Activated CD4-positive, alpha-beta memory T cell treated with anti-CD3 and anti-CD28 coated beads for 36 hours (primary cell): ENCODE data around the gene LRRC3. TPM values are rescaled to one million over a fixed set of nuclear protein-coding genes. Genes with fewer than 3 reads are reported as not detected.

Source experiments
- CTCF ChIA-PET: fragments of 350-600 bp; sonication (Branson Sonifier 250); formaldehyde crosslinking; loops from one replicate; lab custom pipeline; 2021; ENCODE audit warnings: antibody characterized with exemption, inconsistent platforms; lab: Charles Lee
- POLR2A ChIA-PET: fragments of 350-600 bp; sonication (Branson Sonifier 250); formaldehyde crosslinking; loops from one replicate; lab custom pipeline; 2021; ENCODE audit warnings: antibody characterized with exemption; lab: Charles Lee
- DNase-seq: peaks from one replicate; pipeline ENCODE4 v3.0.0-alpha.2; 2020
- H3K27ac Mint-ChIP-seq: one replicate; pipeline ENCODE4 v1.8.0; 2021; ENCODE audit warnings: mixed read lengths
- H3K27me3 Mint-ChIP-seq: one replicate; pipeline ENCODE4 v1.8.0; 2021; ENCODE audit warnings: mixed read lengths
- H3K36me3 Mint-ChIP-seq: one replicate; pipeline ENCODE4 v1.8.0; 2021; ENCODE audit warnings: mixed read lengths
- H3K4me1 Mint-ChIP-seq: one replicate; pipeline ENCODE4 v1.8.0; 2021; ENCODE audit warnings: low read depth, mixed read lengths
- H3K4me3 Mint-ChIP-seq: one replicate; pipeline ENCODE4 v1.8.0; 2021; ENCODE audit warnings: mild to moderate bottlenecking, mixed read lengths
- H3K9me3 Mint-ChIP-seq: one replicate; pipeline ENCODE4 v1.8.0; 2021; ENCODE audit warnings: mixed read lengths
- intact Hi-C: fragments of 100-400 bp; cut with micrococcal nuclease; formaldehyde crosslinking; loops from one replicate; pipeline ENCODE4 v1.15.1; 2023
- total RNA-seq, 2 experiments: library from RNA; stranded (reverse); gene quantifications; one replicate each; pipeline ENCODE4 v1.2.3, GENCODE V29; 2021

Gene LRRC3
- total RNA-seq, 2 experiments from 2014 or later = 2.6 to 2.8 TPM

- Mint-ChIP-seq H3K9me3 (no peaks in the 10 kb centered on the region), H3K36me3 (no peaks in the 10 kb centered on the region), H3K4me3 (no peak overlapping the region), H3K27me3 (no peaks in the 10 kb centered on the region), H3K27ac (no peak overlapping the region), H3K4me1 (peaks cover 7% of the 10 kb centered on the region)
- no peak for DNase-seq
- ChIA-PET POLR2A (interaction anchor here (1.1 kb wide), 1 partner anchor 142 kb away, joined by 3 read pairs; no protein-coding TSS in a partner anchor), CTCF (interaction anchor here (0.7 to 1.9 kb wide), 12 partner anchors 8 to 422 kb away, joined by 3 to 6 read pairs (median 3); no protein-coding TSS in a partner anchor)
- intact Hi-C loops = no loop called here
Observed at GRCh38 chr21:44480200-44481053, 25.1 kb downstream of the LRRC3 start.

- Mint-ChIP-seq H3K4me1 (peaks cover 7% of the 10 kb centered on the region), H3K36me3 (no peaks in the 10 kb centered on the region), H3K4me3 (no peak overlapping the region), H3K27ac (no peak overlapping the region), H3K9me3 (peaks cover under 1% of the 10 kb centered on the region), H3K27me3 (no peaks in the 10 kb centered on the region)
- no peak for DNase-seq
- intact Hi-C loops = no loop called here
- ChIA-PET POLR2A (no interaction called here), CTCF (no interaction called here)
Observed at GRCh38 chr21:44482581-44483287, 27.4 kb downstream of the LRRC3 start.

- CTCF ChIA-PET = interaction anchor here (1.1 kb wide), 1 partner anchor 27 kb away, joined by 4 read pairs; no protein-coding TSS in a partner anchor
- POLR2A ChIA-PET = no interaction called here
- intact Hi-C loops = no loop called here
- H3K27me3 Mint-ChIP-seq = no peaks in the 10 kb centered on the region
- peaks cover 3% of the 10 kb centered on the region for H3K9me3 Mint-ChIP-seq
- no peak overlapping the region for H3K27ac Mint-ChIP-seq
- H3K36me3 Mint-ChIP-seq = no peaks in the 10 kb centered on the region
- DNase-seq = no peak
- peaks cover 7% of the 10 kb centered on the region for H3K4me1 Mint-ChIP-seq
- H3K4me3 Mint-ChIP-seq = no peak overlapping the region
Observed at GRCh38 chr21:44483288-44484237, 28.3 kb downstream of the LRRC3 start.

GRCh38 chr21:44484498-44485253 lies 29.4 kb downstream of the LRRC3 start:
- H3K4me1 Mint-ChIP-seq = no peaks in the 10 kb centered on the region
- no peaks in the 10 kb centered on the region for H3K36me3 Mint-ChIP-seq
- no peaks in the 10 kb centered on the region for H3K27me3 Mint-ChIP-seq
- peaks cover 3% of the 10 kb centered on the region for H3K9me3 Mint-ChIP-seq
- ChIA-PET CTCF (interaction anchor here (1.1 kb wide), 1 partner anchor 25 kb away, joined by 4 read pairs; no protein-coding TSS in a partner anchor), POLR2A (no interaction called here)
- intact Hi-C loops = no loop called here
- DNase-seq = no peak
- peak overlapping the region; percentile 6 for H3K27ac Mint-ChIP-seq
- no peak overlapping the region for H3K4me3 Mint-ChIP-seq

- H3K27ac Mint-ChIP-seq = no peak overlapping the region
- H3K9me3 Mint-ChIP-seq = peaks cover 3% of the 10 kb centered on the region
- no peaks in the 10 kb centered on the region for H3K36me3 Mint-ChIP-seq
- peak; percentile 20 for DNase-seq
- CTCF ChIA-PET = no interaction called here
- peak overlapping the region; percentile 42 for H3K4me3 Mint-ChIP-seq
- H3K4me1 Mint-ChIP-seq = no peaks in the 10 kb centered on the region
- H3K27me3 Mint-ChIP-seq = no peaks in the 10 kb centered on the region
- intact Hi-C loops = no loop called here
- POLR2A ChIA-PET = no interaction called here
Observed at GRCh38 chr21:44485254-44485793, 30.0 kb downstream of the LRRC3 start.

GRCh38 chr21:44485796-44486195 lies 30.5 kb downstream of the LRRC3 start:
- no peak for DNase-seq
- H3K27ac Mint-ChIP-seq = no peak overlapping the region
- no peaks in the 10 kb centered on the region for H3K27me3 Mint-ChIP-seq
- CTCF ChIA-PET = no interaction called here
- POLR2A ChIA-PET = no interaction called here
- no peaks in the 10 kb centered on the region for H3K4me1 Mint-ChIP-seq
- no peaks in the 10 kb centered on the region for H3K36me3 Mint-ChIP-seq
- H3K9me3 Mint-ChIP-seq = peaks cover 3% of the 10 kb centered on the region
- H3K4me3 Mint-ChIP-seq = no peak overlapping the region
- intact Hi-C loops = no loop called here

GRCh38 chr21:44486302-44486701 lies 31.0 kb downstream of the LRRC3 start:
- Mint-ChIP-seq H3K27ac (no peak overlapping the region), H3K9me3 (peaks cover 3% of the 10 kb centered on the region), H3K4me1 (no peaks in the 10 kb centered on the region), H3K27me3 (no peaks in the 10 kb centered on the region), H3K36me3 (no peaks in the 10 kb centered on the region), H3K4me3 (no peak overlapping the region)
- CTCF ChIA-PET = no interaction called here
- POLR2A ChIA-PET = no interaction called here
- no peak for DNase-seq
- intact Hi-C loops = no loop called here

GRCh38 chr21:44487831-44488230 lies 32.5 kb downstream of the LRRC3 start:
- peaks cover 9% of the 10 kb centered on the region for H3K27me3 Mint-ChIP-seq
- intact Hi-C loops = no loop called here
- H3K36me3 Mint-ChIP-seq = no peaks in the 10 kb centered on the region
- H3K27ac Mint-ChIP-seq = no peak overlapping the region
- H3K4me3 Mint-ChIP-seq = no peak overlapping the region
- peak; percentile 76 for DNase-seq
- no peaks in the 10 kb centered on the region for H3K4me1 Mint-ChIP-seq
- H3K9me3 Mint-ChIP-seq = peaks cover 12% of the 10 kb centered on the region
- ChIA-PET CTCF (interaction anchor here (0.7 to 1.2 kb wide), 4 partner anchors 11 to 222 kb away, joined by 3 to 4 read pairs (median 3); no protein-coding TSS in a partner anchor), POLR2A (no interaction called here)

GRCh38 chr21:44489962-44490361 lies 34.7 kb downstream of the LRRC3 start:
- no peak for DNase-seq
- intact Hi-C loops = no loop called here
- ChIA-PET POLR2A (no interaction called here), CTCF (interaction anchor here (1.4 kb wide), 1 partner anchor 12 kb away, joined by 6 read pairs; no protein-coding TSS in a partner anchor)
- H3K27me3 Mint-ChIP-seq = peaks cover 9% of the 10 kb centered on the region
- no peak overlapping the region for H3K27ac Mint-ChIP-seq
- no peak overlapping the region for H3K4me3 Mint-ChIP-seq
- no peaks in the 10 kb centered on the region for H3K4me1 Mint-ChIP-seq
- peaks cover 18% of the 10 kb centered on the region for H3K9me3 Mint-ChIP-seq
- H3K36me3 Mint-ChIP-seq = no peaks in the 10 kb centered on the region

- no peak for DNase-seq
- Mint-ChIP-seq H3K36me3 (no peaks in the 10 kb centered on the region), H3K27ac (no peak overlapping the region), H3K27me3 (peaks cover 11% of the 10 kb centered on the region), H3K4me3 (no peak overlapping the region), H3K4me1 (no peaks in the 10 kb centered on the region), H3K9me3 (peaks cover 18% of the 10 kb centered on the region)
- CTCF ChIA-PET = interaction anchor here (0.8 to 1.4 kb wide), 3 partner anchors 11 to 83 kb away, joined by 3 to 6 read pairs (median 4); no protein-coding TSS in a partner anchor
- intact Hi-C loops = no loop called here
- POLR2A ChIA-PET = no interaction called here
Observed at GRCh38 chr21:44490405-44490804, 35.1 kb downstream of the LRRC3 start.

GRCh38 chr21:44490816-44491215 lies 35.5 kb downstream of the LRRC3 start:
- Mint-ChIP-seq H3K36me3 (no peaks in the 10 kb centered on the region), H3K4me3 (no peak overlapping the region), H3K9me3 (peaks cover 18% of the 10 kb centered on the region), H3K27me3 (peaks cover 11% of the 10 kb centered on the region), H3K27ac (no peak overlapping the region), H3K4me1 (no peaks in the 10 kb centered on the region)
- CTCF ChIA-PET = interaction anchor here (0.8 to 1.4 kb wide), 3 partner anchors 11 to 83 kb away, joined by 3 to 6 read pairs (median 4); no protein-coding TSS in a partner anchor
- no peak for DNase-seq
- POLR2A ChIA-PET = no interaction called here
- intact Hi-C loops = no loop called here
